HS-27A (cell line): Measurements from ENCODE around the gene IP6K3.

Experiments used
- DNase-seq: peaks from one replicate; pipeline ENCODE4 v3.0.0-alpha.2; 2012; ENCODE audit warnings: low read depth, missing footprints

The IP6K3 gene

GRCh38 chr6:33688451-33689147 is 58.1 kb downstream of the IP6K3 start:
- no peak for DNase-seq

GRCh38 chr6:33688006-33688405 is 58.7 kb downstream of the IP6K3 start:
- DNase-seq: no peak

- no peak for DNase-seq
Observed at GRCh38 chr6:33686981-33687975, 59.4 kb downstream of the IP6K3 start.

DNA sequence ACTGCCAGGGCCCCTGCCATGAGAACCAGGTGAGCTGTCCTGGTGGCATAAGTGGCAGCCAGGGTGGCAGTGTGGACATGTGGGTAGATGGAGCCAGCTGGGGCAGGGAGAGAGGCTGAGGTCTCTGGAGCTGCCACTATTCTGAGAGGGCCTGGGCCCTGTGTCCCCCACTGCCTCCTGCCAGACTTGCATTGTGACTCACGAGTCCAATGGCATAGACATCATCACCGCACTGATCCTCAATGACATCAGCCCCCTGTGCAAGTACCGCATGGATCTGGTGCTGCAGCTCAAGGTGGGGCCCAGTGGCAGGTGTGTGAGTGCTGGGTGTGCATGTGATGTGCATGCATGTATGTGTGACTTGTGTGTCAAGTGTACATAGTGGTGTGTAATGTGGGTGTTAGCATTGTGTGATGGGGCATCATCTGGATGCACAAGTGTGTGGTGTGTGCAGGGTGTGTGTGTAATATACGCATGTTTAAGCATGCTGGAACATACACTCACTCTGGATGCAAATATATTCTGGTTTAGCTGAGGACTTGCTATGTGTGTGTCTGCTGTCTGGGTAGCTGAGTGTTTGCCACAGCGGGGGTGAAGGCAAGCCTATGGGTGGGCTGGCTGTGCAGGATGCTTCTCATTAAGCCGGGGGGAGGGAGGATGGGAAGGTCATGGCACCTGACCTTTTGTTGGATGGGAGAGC is 60.3 kb downstream of the IP6K3 start:
- no peak for DNase-seq

GRCh38 chr6:33685411-33686224 is 61.1 kb downstream of the IP6K3 start:
- DNase-seq: no peak

DNA sequence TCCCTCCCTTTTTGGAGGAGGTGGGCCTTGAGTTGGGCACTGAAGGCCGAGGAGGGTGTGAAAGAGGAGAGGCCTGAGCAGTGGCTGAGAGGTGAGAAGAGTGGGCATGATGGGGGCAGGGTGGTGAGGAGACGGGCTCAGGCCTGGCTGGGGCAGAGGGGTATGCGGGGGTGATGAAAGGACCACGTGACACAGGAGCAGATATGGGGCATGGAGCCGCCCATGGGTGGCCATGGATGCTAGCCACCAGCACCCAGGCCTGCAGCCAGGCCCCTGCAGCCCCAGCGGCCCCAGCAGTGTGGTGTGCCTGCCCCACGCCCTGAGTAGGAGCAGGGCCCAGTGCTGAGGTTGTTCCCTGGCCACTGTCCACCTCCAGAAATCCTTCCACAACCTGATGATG is 61.7 kb downstream of the IP6K3 start:
- DNase-seq: no peak

DNA sequence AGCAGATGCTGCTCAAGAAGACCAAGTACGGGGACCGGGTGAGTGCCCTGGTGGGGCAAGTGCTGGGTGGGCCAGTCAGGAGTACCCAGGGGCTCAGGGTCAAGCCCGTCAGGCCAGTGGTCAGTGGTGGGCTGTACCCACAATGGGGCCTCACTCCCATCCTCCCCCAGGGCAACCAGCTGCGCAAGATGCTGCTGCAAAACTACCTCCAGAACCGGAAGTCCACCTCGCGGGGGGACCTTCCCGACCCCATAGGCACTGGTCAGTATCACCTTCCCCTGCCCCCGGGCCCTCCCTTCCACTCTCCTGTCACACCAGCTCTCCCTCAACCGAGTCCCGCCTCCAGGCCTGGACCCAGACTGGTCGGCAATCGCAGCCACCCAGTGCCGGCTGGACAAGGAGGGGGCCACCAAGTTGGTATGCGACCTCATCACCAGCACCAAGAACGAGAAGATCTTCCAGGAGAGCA is 62.2 kb downstream of the IP6K3 start:
- DNase-seq: no peak

DNA sequence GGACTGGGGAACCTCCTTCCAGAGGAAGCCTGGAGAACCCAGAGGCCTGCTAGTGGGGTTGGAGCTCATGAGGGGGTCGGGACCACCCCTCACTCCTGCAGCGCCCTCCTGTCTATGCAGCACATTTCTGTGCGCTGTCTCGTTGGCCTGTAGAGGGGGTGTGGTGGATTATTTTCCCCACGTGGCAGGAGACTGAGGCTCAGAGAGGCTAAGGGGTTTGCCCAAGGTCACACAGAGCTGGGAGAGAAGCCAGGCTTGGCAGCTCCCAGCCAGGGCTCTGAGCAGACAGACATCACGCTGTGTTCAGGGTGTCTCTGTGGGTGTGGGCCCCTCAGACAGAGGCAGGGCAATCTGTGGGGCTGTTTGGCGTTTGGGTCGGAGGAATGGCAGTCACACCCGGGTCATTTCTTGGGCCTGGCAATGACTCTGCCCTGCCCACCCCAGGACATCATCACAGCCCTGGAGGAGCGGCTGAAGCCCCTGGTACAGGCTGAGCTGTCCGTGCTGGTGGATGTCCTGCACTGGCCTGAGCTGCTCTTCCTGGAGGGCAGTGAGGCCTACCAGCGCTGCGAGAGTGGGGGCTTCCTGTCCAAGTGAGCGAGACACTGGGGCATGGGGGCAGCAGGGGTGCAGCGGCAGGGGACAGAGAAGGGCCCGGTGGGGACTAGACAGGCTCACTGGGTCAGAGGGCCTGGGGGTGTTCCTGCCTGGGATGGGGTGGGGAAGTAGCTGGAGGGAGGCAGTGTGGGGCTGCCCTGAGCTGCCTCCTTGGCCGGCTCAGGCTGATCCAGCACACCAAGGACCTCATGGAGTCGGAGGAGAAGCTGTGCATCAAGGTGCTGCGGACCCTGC is 62.9 kb downstream of the IP6K3 start:
- no peak for DNase-seq

DNA sequence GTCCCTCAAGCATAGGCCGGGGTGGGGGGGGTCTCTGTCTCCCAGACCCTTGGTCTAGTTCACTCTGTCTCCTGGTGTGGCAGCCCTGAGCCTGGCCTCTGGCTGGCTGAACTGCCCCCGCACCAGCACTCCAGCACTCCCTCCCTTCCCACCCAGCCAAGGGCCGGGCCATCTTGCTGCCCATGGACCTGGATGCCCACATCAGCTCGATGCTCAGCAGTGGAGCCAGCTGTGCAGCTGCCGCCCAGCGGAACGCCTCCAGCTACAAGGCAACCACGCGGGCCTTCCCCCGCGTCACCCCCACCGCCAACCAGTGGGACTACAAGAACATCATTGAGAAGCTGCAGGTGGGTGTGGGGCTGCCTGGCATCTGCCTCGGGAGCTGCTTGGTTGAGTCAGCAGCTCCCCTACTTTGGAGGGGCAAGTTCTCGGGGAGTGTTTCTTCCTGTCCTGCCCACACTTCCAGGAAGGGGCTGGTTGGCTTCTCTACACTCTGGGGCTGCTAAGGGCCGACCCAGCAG is 63.6 kb downstream of the IP6K3 start:
- no peak for DNase-seq

DNA sequence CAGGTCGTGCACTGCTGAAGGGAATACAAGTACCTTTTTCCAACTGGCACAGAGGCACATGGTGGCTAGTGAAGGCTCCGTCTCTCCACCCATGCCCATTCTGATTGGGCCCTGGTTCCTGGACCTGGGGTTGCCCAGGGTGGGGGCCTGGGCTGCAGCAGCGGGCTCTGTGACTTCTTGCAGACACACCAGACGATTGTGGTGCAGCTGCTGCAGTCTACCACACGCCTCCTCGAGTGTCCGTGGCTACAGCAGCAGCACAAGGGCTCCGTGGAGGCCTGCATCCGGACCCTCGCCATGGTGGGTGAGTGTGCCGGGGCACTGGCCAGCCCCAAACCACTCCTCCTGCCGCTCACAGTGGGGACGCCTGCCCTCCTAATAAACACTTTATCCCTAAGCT is 64.4 kb downstream of the IP6K3 start:
- no peak for DNase-seq

GRCh38 chr6:33679761-33680160 is 66.9 kb downstream of the IP6K3 start:
- DNase-seq: no peak

DNA sequence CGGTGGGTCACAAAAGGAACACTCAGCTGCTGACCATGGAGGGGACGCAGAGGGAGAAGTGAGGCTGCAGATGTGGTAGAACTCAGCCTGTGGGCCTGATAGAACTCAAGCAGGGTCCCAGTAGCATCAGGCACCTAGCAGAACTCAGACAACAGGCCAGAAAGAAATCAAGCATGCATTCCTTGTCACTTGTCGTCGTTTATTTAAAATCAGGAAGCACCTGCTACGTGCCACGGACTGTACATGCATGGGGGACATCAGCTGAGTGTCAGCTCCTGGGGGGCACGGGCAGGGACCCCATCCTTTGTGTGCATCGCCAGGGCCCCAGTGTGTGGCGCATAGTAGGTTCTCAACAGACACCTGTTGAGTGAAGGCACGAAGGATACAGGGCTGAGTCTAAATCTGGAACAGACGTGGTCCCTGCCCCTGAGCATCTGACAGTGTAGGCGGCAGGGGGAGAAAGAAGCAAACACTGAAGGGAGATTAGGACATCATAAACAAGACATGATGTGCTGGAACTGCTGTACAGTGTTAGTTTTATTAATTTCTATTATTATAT is 67.7 kb downstream of the IP6K3 start:
- DNase-seq: no peak

DNA sequence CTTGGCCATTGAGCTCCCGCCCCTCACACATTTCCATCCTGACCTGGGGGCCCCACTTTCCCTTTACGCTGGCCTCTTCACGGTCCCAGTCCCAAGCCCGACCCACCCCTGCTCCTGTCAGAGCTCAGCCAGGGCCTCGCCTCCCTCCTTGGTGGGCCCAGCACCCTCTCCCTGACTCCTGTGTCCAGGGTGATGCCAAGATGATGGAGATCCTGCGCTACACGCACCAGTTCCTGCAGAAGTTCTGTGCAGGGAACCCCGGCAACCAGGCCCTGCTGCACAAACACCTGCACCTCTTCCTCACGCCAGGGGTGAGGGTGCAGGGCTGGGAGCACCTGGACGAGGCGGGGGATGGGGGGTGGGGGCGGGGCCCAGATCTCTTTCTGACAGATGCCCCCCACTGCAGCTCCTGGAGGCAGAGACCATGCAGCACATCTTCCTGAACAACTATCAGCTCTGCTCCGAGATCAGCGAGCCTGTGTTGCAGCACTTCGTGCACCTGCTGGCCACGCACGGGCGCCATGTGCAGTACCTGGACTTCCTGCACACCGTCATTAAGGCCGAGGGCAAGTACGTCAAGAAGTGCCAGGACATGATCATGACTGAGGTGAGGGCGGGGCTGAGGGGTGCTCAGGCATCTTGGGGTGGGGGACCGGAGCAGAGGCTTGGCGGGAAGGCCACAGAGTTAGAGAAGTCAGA is 68.3 kb downstream of the IP6K3 start:
- no peak for DNase-seq

DNA sequence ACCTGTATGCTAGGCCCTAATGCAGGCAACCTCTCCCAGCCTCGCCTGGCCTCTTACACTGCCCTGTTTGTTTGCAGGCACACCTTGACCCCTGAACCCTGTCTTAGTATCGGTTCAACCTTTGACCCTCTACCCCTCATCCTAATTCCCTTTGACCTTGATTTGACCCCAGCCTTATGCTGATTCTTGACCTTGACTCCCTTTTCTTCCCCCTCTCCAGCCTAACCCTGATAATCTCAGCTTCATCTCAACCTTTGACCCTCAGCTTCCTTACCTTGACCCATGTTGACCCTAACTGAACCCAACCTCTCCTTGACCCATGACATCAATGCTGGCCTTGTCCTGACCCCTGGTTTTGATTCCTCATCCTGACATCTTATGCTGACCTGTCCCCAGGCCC is 69.0 kb downstream of the IP6K3 start:
- DNase-seq: no peak

- no peak for DNase-seq
Observed at GRCh38 chr6:33677143-33677660, 69.5 kb downstream of the IP6K3 start.

DNA sequence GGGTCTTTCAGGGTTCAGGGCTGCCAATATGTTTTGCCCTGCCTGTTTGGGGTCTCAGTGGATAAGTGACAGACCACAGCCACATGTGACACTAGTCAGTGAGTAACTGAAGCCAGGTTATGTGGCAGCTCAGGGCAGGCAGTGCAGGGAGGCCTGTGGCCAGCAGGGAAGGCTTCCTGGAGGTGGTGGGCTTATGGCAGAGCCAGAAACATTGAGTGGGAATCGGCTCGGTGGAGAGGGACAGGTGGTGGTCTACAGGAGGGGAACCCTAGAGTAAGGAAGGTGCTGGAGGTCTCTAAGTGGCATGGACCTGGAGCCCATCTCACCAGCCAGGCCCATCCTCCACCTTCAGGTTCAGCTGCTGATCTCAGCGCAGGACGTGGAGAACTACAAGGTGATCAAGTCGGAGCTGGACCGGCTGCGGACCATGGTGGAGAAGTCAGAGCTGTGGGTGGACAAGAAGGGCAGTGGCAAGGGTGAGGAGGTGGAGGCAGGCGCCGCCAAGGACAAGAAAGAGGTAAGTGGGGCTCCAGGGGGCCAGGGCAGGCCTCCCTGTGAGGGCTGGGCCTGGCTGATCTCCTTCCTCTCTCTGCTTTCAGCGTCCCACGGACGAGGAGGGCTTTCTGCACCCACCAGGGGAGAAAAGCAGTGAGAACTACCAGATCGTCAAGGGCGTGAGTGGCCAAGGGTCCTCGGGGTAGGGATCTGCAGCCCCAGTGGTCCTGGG is 70.1 kb downstream of the IP6K3 start:
- no peak for DNase-seq

DNA sequence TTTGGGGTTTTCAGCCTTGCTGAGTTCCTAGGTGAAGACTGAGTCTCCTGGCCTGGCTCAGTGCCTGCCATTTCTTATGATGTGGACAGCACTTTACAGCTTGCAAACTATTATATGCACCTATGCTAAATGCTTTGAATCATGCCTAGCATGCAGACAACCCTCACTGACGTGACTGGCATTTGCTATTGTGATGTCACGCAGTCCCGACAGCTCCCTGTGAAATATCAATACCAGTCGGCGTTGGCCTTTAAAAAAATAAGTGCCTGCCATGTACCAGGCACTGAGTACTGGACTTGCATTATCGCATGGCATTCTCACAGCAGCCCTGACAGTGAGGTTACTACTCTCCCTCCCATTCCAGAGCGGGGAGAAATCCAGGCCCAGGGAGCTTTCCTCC is 70.7 kb downstream of the IP6K3 start:
- no peak for DNase-seq

DNA sequence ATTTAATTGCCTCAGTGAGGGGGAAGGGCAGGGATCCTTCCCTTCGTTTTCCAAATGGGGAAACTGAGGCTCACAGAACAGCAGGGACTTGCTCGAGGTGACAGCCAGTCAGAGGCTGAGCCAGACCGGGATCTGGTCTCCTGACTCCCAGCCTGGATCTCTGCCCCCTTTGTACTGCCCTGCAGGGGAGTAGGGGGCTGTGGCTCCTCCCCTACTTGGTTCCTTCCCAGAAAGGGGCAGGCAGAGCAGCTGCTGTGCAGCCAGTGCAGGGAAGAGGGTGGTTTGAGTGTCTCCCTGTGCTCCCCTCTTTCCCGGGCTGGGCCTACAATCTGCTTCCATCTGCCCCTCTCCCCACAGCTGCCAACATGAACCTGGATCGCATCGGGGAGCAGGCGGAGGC is 72.9 kb downstream of the IP6K3 start:
- DNase-seq: no peak

DNA sequence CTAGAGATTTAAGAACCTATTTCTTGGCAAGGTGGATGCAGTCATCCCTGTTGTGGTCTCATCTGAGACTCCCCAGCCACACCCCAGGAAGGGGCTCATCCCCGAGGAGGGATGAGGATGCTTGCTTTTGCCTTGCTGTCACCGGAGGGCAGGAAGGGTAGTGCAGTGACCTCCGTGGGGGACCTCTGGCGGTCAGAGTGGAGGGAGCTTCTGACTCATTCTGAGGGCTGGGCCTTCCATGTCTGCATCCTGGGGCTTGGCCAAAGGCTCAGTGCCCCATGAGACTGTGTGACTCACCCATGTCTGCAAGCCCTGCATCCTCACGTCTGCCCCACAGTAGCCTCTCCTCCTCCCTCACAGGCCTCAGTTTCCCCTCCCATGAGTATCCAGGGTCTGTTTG is 73.9 kb downstream of the IP6K3 start:
- peak; percentile 90 for DNase-seq
